Neural cell (in vitro differentiated cells): Measurements from ENCODE around the gene PRPSAP1.

Experiments
- EZH2 ChIP-seq: fragments of 200-600, 300-800 bp; shearing (Covaris generic), sonication (generic); IDR thresholded peaks from 2 replicates; pipeline ENCODE4 v1.6.1; 2014; ENCODE audit warnings: antibody characterized with exemption, low read length, borderline replicate concordance, mild to moderate bottlenecking; ENCODE audit not compliant: insufficient read depth, poor library complexity, severe bottlenecking
- TAF1 ChIP-seq: IDR thresholded peaks from 2 replicates; pipeline ENCODE4 v1.6.1; 2012; ENCODE audit warnings: low read depth
- TF ChIP-seq, protein P1 (sequence below): fragments of 450-650 bp; IDR thresholded peaks from 2 replicates; pipeline ENCODE4 v1.5.1; 2014; ENCODE audit warnings: antibody characterized with exemption, mild to moderate bottlenecking, moderate library complexity; ENCODE audit not compliant: poor library complexity, severe bottlenecking

DNA sequence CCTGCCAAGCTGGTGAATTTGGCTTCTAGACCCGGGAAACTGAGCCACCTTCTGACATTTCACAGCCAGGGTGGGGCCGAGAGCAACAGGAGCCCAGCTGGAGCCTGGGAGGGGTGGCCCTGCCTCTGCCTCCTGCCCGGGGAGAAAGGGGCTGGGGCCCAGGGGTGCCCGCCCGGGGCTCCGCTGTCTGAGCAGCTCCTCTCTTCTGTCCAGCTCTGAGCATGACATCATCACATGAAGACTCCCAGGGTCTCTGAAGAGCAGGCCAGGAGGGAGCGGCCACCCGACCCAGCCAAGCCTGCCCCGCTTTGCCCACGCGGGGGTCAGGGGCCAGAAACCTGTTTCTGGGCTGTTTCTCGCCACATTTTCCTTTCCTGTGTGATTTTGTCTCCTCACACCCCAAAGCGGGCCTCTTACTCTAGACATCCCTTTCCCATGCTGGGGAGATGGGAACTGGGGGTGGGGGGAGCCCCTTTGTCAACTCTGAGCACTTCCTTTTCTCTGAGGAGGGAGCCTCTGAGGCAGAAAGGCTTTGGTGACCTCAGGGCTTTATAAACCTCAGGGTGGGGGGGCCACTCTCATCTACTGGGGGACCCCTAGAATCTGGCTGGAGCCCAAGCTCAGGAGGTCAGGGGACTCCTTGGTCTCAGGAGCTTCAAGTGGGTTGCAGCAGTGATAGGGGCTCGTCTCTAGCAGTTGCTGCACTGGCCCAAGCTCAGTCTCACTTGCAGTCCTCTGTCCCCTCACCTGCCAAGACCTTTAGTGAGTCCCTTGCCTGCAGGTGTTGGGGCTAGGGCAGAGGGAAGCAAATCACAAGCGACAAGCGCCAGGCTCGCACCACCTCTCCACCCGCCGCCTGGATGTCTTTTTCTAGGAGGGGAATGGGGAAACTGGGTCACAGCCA, 80.9 kb downstream of the PRPSAP1 start:
- TF ChIP-seq, protein P1, sequence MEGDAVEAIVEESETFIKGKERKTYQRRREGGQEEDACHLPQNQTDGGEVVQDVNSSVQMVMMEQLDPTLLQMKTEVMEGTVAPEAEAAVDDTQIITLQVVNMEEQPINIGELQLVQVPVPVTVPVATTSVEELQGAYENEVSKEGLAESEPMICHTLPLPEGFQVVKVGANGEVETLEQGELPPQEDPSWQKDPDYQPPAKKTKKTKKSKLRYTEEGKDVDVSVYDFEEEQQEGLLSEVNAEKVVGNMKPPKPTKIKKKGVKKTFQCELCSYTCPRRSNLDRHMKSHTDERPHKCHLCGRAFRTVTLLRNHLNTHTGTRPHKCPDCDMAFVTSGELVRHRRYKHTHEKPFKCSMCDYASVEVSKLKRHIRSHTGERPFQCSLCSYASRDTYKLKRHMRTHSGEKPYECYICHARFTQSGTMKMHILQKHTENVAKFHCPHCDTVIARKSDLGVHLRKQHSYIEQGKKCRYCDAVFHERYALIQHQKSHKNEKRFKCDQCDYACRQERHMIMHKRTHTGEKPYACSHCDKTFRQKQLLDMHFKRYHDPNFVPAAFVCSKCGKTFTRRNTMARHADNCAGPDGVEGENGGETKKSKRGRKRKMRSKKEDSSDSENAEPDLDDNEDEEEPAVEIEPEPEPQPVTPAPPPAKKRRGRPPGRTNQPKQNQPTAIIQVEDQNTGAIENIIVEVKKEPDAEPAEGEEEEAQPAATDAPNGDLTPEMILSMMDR, result no peak
- TF ChIP-seq TAF1, result no peak
- TF ChIP-seq EZH2, result no peak
